Esophagus muscularis mucosa (tissue), 3 donors: Measurements from ENCODE around the gene GRIK3.
"Not testable (repeated sequence)": the region's sequence is repeated elsewhere in the genome, so short reads cannot be mapped to it uniquely, and the experiment has no call there.

Experiments
- CTCF ChIP-seq, 3 experiments: fragments of 200-600 bp in 2 of 3; fragments of 450-650 bp in 1 of 3; sonication (generic) in 2 of 3; IDR thresholded peaks; one replicate each; pipeline ENCODE4 v1.5.1; 2017 to 2019; ENCODE audit warnings: antibody characterized with exemption in 3 of 3, mild to moderate bottlenecking in 2 of 3, moderate library complexity in 1 of 3
- POLR2A ChIP-seq: fragments of 450-650 bp; IDR thresholded peaks from one replicate; pipeline ENCODE4 v1.6.1; 2017; ENCODE audit warnings: antibody characterized with exemption, moderate library complexity, mild to moderate bottlenecking, low read depth
- POLR2AphosphoS5 ChIP-seq, 2 donors: sonication (generic); formaldehyde crosslinking; IDR thresholded peaks; one replicate each; pipeline ENCODE4 v1.6.1; 2017; ENCODE audit warnings: antibody characterized with exemption in 2 of 2

GRCh38 chr1:36909359-36909758 is 125.0 kb downstream of the GRIK3 start:
- TF ChIP-seq CTCF (IDR thresholded peaks at IDR 0.05); POLR2AphosphoS5 (IDR thresholded peaks at IDR 0.05); POLR2A: not testable (repeated sequence)
